GM23248 (cell line): ENCODE results near the gene ARAP2.

ENCODE experiments used
- EZH2 ChIP-seq: fragments of 200-600 bp; sonication (generic); IDR thresholded peaks from 2 replicates; pipeline ENCODE4 v1.6.1; 2018; ENCODE audit warnings: antibody characterized with exemption, mild to moderate bottlenecking; ENCODE audit not compliant: insufficient read depth, poor library complexity, severe bottlenecking
- EZH2phosphoT487 ChIP-seq: fragments of 200-600 bp; sonication (generic); IDR thresholded peaks from 2 replicates; pipeline ENCODE4 v1.6.1; 2018; ENCODE audit warnings: antibody characterized with exemption, moderate library complexity, mild to moderate bottlenecking, low read depth; ENCODE audit not compliant: insufficient read depth

GRCh38 chr4:36269533-36270173, 25.3 kb upstream of the ARAP2 start:
- no peak for TF ChIP-seq EZH2
- TF ChIP-seq EZH2phosphoT487: no peak
